GM19455 (cell line): ENCODE measurements around the gene RIPOR1.
"Not testable (repeated sequence)": the region's sequence is repeated elsewhere in the genome, so short reads cannot be mapped to it uniquely, and the experiment has no call there.

Source experiments
- ATAC-seq: cut with Tn5 transposase; IDR thresholded peaks from one replicate; pipeline ENCODE4 v1.9.1; 2021; ENCODE audit not compliant: unreplicated experiment

Gene RIPOR1

GRCh38 chr16:67528222-67528869 lies at the start of gene RIPOR1:
Gene RIPOR1 (plus strand): TSS chr16:67528829. CDS start chr16:67538447, 9,618 bp downstream.
- no peak for ATAC-seq

- ATAC-seq, result peak; percentile 89
These were observed 47.6 kb upstream of the RIPOR1 start, which contains the start of gene ATP6V0D1 for GRCh38 chr16:67480833-67481560. Gene ATP6V0D1 (minus strand): TSS chr16:67481157. CDS start chr16:67481086, 71 bp downstream.

- ATAC-seq, result no peak
These were observed 46.9 kb upstream of the RIPOR1 start for GRCh38 chr16:67481561-67482232.

GRCh38 chr16:67482233-67482924 lies 46.2 kb upstream of the RIPOR1 start:
- no peak for ATAC-seq

- no peak for ATAC-seq
These were observed 45.5 kb upstream of the RIPOR1 start, which contains the start of gene AGRP for GRCh38 chr16:67483150-67483549. Gene AGRP (minus strand): TSS chr16:67483547. CDS start chr16:67483398, 149 bp downstream.

GRCh38 chr16:67483731-67484525 lies 44.7 kb upstream of the RIPOR1 start:
- ATAC-seq, result no peak

- no peak for ATAC-seq
These were observed 41.8 kb upstream of the RIPOR1 start for GRCh38 chr16:67486805-67487204.

GRCh38 chr16:67487561-67487960 lies 41.1 kb upstream of the RIPOR1 start:
- not testable (repeated sequence) for ATAC-seq

- no peak for ATAC-seq
These were observed 39.1 kb upstream of the RIPOR1 start for GRCh38 chr16:67489401-67490083.

GRCh38 chr16:67490335-67491096 lies 38.1 kb upstream of the RIPOR1 start:
- ATAC-seq, result no peak

GRCh38 chr16:67499106-67499505 lies 29.5 kb upstream of the RIPOR1 start:
- ATAC-seq, result no peak

- ATAC-seq, result no peak
These were observed 24.3 kb upstream of the RIPOR1 start for GRCh38 chr16:67504031-67505021.

- no peak for ATAC-seq
These were observed 22.2 kb upstream of the RIPOR1 start for GRCh38 chr16:67506468-67506867.

GRCh38 chr16:67509016-67509415 lies 19.6 kb upstream of the RIPOR1 start:
- ATAC-seq, result no peak

GRCh38 chr16:67513892-67514291 lies 14.7 kb upstream of the RIPOR1 start:
- ATAC-seq, result not testable (repeated sequence)

GRCh38 chr16:67514382-67514828 lies 14.2 kb upstream of the RIPOR1 start:
- no peak for ATAC-seq

- ATAC-seq, result no peak
These were observed 12.1 kb upstream of the RIPOR1 start for GRCh38 chr16:67516296-67517154.
